ENCODE measurements around the gene EMSY.

GRCh38 chr11:76558891-76559290 lies 114.1 kb downstream of the EMSY start:
- no peak for TF ChIP-seq CTCF (IDR thresholded peaks at IDR 0.05; ENCODE audit: control extremely low read depth in 1 of 3, insufficient read depth in 1 of 3, low read depth in 1 of 3, low read length in 3 of 3)
- TF ChIP-seq POLR2A (IDR thresholded peaks at IDR 0.05; ENCODE audit: control extremely low read depth in 1 of 2, low read depth in 2 of 2, low read length in 2 of 2), result no peak
- no peak for TF ChIP-seq EZH2 (IDR thresholded peaks at IDR 0.05; ENCODE audit: low read depth, low read length, severe bottlenecking)
- no peak for TF ChIP-seq RNF2 (IDR thresholded peaks at IDR 0.05; ENCODE audit: borderline replicate concordance, low read depth, low read length, missing control alignments, poor library complexity, severe bottlenecking)
- TF ChIP-seq JUN (IDR thresholded peaks at IDR 0.05; ENCODE audit: low read depth, low read length), result no peak
- TF ChIP-seq EP300 (IDR thresholded peaks at IDR 0.05; ENCODE audit: borderline replicate concordance in 1 of 2, low read depth in 2 of 2, low read length in 2 of 2), result no peak
